ENCODE results near the gene PHF23.
A peak's percentile ranks its signal among the peaks of the same experiment; 100 is the strongest.
"Not testable (repeated sequence)": the region's sequence is repeated elsewhere in the genome, so short reads cannot be mapped to it uniquely, and the experiment has no call there.

The PHF23 gene

DNA sequence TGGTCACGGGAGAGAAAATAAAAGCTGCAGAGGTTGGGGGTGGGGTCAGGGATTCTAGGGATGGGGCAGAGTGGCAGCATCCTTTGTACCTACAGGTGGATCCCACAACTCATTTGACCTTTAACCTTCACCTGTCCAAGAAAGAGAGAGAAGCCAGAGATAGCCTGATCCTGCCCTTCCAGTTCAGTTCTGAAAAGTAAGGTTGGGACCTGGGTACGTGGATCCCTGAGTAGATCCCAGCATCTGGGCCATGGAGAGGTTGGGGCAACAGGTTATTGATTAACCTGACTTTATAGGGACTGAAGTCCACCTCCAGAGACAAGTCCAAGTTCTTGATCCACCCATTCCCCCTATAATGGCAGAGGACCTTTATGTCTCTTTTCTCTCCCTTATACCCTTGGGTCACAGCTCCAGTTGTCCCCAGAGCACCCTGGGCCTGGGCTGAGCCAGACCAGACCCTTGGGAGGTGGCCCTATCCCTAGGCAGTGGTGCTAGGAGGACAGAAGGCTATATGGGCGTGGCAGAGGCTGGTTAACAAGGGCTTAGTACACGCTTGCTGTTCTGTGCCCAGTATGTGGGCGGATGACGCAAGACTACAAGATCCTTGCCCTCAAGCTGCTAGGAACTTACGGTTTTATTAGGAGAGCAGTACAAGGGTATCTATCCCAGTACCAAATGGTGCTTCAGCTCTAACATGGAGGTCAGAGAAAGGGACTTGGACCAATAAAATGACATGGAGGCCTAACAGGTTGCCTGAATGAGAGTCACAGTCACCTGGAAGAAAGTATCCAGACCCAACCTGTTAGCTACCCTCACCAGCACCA, 19.7 kb upstream of the PHF23 start:
- no peak for DNase-seq

DNA sequence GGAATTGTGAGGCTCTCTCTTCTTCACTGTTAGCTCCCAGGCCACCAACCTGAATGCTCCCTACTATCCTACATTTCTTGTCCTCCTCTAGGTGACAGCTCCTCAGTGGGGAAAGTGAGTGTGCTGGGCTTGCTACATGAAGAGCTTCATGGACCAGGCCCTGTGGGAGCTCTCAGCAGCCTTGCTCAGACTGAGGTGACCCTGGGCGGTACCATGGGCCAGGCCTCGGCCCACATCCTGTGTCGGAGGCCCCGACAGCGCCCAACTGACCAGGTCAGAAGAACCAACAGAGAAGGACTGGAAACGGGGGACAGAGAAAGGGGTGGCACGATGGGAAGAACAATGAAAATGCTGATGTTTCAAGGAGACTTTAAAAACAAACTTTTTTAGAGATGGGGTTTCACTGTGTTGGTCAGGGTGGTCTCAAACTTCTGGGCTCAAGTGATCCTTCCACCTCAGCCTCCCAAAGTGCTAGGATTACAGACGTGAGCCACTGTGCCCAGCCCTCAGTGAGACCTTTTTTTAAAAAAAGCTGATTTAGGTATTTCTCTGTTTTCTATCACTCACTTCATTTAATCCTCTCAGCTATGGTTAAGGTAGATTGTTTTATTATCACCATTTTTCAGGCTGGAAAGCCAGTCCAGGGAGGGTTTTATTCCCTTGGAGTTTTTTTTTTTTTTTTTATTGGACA, 17.7 kb upstream of the PHF23 start:
- DNase-seq: no peak

DNA sequence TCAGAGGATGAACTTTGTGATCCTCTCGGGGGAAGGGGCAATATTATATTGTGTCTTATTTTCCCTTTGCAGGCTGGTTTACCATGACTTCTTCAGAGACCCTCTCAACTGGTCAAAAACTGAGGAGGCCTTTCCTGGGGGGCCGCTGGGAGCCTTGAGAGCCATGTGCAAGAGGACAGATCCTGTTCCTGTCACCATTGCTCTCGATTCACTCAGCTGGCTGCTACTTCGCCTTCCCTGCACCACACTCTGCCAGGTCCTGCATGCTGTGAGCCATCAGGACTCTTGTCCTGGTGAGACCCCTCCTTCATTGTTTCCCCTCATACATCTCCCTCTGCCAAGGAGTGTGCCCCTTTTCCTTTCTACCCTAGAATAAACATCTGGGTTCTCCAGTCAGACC, 15.3 kb upstream of the PHF23 start:
- DNase-seq: no peak

DNA sequence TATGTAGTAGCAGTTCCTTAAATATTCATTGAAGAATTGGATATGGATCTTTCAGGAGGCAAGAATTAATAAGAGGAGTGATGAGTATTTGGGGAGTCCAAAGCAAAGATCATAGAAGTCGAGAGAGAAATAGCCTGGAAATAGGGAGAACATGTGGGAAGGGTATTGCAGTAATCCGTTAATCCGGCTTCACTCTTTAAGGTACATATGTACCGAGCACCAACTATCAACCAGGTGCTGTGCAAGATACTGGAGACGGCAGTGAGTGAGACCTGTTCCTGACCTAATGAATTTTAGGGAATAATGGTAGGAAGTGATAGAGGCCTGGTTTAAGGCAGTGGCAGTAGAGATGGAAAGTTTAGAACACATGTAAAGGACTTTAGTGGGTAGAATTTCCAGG, 13.8 kb upstream of the PHF23 start:
- no peak for DNase-seq

DNA sequence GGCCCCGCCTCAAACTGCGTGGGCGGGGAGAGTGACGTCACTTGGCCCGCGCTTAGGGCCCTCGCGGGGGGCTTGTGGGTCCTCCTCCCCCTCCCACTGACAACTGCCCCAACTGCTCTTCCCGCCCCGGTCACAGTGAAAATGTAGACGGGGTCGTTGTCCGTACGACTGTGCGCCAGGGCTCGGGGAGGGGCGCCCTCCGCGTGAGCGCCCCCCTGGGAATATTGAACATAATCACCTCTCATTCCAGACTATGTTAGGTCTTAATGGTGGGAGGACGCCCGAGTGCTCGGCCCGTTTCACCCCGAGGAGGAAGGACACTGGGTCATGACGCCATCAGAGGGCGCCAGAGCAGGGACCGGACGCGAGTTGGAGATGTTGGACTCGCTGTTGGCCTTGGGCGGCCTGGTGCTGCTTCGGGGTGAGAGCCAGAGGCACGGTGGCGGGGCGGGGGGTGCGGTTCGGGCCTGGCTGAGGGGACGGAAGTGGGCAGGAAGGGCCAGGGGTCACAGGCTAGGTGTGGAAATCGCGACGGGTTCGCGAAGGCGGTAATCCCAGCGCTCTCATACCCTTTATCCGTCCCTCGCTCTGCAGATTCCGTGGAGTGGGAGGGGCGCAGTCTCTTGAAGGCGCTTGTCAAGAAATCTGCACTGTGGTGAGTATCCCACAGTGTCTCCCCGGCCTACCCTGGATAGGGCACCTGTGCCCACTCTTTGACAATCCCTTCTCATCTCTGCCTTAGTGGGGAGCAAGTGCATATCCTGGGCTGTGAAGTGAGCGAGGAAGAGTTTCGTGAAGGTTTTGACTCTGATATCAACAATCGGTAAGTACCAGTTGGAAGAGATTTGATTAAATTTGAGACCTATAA, 13.2 kb upstream of the PHF23 start, which contains the start of gene ELP5:
TSS of gene ELP5 (plus strand) at position 40 of the 868 bp plus-strand sequence. CDS start at position 376, 336 bp downstream.
- peak; percentile 94 for DNase-seq

DNA sequence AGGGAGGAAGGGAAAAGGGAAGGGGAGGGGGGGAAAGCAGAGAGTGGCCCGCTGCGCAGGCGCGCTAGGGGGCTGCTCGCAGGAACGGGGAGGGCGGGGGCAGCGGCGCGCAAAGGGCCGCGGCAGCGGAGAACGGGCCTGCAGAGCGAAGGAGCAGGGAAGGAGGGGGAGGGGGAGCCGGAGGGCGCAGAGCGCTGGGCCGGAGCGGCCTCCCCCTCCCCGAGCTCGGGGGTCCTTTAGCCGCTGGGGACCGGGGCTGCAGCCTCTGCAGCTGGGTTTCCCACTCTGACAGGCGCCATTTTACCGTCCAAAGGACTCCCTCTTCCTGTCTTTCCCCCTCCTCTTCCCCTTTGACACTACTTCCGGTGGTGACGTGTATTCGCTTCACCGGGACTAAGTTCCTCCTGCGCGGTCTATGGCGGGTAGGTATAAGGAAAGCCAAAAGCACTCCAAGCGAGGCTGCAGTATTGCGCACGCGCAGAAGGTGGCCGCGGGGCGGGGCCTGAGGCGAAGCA, 12.5 kb upstream of the PHF23 start, which contains the start of gene CTDNEP1:
TSS of gene CTDNEP1 (minus strand) at position 74 of the 515 bp plus-strand sequence. CDS start 438 bp downstream, outside the sequence.
- peak; percentile 100 for DNase-seq

DNA sequence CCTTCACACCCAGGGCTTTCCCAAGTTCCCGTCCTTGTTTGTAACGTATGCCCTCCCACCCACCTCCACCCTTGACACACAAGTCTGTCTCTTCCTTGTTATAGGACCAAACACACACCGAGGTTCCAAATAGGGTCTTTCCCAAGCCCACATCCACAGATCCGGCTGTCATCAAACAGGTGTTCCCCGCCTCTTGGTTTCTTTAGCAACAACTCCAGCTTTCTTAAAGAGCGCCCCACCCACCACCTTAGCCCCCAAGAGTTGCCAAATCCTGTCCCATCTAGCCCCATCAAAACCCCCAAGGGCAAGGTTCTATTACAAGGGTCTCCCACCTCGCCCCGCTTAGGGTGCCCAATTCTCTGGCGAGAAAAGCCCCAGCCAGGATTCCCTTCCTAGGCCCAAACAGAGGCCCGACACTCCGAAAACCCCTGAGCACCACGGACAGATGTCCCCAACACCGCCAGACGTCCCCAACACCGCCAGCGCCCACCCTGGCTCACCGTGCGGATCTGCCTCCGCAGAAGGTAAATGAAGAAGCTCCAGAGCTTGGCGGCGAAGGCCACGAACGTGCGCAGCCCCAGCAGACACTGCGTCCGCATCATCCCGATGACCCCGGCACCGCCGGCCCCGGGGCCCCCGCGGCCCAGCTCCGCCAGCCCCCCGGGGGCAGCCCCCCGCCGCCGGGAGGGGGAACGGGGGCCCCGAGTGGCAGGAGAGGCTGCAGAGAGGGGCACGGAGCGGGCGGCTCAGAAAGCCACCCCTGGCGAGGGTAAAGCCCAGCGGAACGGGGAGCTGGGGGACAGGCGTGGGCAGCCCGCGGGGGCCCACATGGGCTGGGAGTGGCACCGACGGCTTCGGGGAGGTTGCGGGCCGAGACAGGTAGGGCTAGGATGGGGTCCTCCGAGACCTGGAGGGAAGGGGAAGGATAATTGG, 11.7 kb upstream of the PHF23 start:
- no peak for DNase-seq

DNA sequence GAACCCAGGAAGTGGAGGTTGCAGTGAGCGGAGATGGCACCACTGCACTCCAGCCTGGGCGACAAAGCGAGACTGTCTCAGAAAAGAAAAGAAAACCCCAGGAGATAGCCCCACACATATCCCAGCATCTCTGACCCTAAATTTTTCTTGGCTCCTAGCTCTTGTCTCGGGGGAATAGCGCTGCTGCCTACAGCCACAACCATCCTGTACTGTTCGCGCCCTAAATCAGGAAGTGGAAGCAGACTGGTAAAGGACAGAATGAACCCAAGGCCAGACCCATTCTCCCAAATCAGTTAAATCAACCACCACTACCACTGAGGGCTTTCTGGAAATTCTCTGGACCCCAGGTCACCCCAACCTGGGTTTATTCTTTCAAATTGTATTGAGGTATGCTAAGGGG, 10.6 kb upstream of the PHF23 start:
- no peak for DNase-seq

DNA sequence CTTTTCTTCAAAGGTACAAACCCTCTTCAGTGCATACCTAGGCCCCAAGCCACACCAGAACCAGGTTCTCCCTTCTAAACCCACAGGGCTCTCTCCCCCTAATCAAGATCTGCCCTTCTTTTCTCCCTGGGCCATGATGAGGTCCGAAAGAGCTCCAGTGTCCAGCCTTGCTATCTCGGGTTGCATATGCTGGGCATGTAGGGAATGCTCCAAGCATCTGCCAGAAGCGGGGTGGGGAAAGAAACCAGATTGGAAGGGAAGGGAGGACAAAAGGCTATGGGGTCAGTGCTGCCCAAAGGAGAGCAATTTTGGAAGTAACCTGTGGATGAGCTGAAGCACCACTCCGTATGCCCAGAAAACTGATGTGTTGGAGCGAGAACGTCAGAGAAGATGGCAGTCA, 10.0 kb upstream of the PHF23 start:
- DNase-seq: no peak

DNA sequence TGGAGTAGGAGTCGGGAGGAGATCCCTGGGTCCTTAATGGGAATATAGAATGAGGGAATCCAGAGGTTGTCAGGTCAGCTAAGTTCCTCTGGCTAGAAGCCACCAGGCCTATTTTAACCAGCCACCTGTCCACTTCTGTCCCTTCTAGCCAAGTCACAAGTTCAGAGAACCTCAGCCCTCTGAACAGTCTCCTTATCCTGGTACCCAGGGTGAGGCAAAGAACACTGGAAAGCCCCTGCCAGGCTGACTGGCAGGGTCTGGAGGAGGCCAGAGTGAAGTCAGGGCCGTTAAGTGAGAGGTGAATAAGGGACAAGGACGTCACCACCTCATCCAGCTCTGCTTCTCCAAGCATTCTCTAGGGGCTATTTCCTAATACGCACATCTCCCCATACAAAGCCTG, 9.5 kb upstream of the PHF23 start:
- DNase-seq: no peak

DNA sequence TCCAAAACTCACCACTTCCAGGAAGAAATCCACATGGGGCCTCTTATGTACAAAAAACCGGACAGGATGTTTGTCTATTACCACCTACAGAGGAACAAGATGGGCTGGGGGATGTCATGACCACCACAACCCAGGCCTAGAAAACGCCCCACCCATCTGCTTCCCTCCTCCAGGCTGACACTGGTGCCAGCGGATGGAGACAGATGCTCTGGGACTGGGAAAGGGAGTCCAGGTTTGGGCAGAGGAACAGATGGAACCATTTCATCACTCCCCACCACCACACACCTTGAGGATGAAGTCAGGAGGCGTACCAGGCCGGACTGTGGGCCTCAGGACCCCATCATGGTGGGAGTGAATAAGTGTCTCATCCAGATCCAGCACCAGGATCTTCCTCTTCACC, 7.5 kb upstream of the PHF23 start:
- DNase-seq: no peak

DNA sequence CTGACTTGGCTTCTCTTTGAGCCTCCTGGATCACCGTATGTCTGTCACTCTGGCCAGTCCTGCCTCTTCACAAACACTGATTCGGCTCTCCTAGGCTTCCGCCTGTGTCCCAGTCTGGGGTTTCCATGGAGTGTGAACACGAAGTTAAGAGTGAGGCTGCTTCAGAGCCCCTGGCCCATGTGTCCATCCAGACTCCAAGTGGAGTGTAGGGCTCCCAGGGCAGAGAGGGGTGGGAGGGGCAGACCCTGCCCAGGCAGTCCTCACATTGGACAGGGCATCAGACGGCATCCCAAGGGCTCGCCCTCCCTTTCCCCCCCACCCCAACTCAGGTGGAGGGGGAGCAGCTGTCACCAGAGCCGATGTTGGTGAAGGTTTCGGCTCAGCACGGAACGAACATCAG, 4.6 kb upstream of the PHF23 start:
- not testable (repeated sequence) for DNase-seq

DNA sequence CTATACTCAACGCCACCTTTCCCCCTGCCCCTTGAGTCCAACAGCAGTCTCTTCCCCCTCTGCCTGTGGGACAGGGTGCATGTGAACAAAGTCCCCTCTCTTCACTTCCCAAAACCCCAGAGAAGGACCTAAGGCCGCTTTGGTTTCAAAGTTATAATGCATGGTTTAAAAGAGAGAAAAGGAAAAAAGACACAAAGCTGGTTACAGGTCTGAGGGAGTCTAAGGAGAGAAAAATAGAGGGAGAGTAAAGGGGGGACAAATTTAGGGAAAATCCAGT, 4.1 kb upstream of the PHF23 start:
- DNase-seq: no peak

DNA sequence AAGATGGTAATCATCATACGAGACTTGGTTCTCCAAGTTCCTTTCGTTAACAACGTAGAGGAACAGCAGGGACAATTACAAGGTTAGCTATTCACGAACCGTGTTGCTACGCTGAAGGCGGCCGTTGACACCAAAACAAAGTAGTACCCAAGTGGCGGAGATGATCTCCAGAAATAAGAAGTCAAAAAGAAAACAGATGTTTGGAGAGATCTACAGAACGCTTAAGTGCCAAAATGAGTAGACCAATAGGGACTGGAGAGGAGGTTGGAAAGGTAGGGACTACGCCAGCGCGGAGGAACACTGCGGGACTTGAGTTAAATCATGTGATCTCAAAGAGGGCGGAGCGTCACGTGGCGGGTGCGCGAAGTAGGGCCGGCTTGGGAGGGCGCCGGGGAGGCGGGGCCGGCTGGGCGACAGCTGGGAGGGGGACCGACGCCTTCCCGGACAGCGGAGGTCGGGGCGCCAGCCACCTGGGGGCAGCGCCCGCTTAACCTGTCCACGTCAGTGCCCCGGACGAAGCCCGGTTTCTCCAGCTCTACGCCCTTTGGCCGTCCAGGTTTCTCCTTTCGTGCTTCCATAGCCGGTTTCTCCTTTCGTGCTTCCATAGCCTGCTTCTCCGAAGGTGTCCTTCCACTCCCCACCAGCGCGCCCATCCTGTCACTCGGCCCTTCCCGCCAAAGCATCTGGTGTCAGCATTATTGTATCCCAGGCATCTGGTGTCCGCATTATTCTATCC, 3.6 kb upstream of the PHF23 start:
- peak; percentile 91 for DNase-seq

DNA sequence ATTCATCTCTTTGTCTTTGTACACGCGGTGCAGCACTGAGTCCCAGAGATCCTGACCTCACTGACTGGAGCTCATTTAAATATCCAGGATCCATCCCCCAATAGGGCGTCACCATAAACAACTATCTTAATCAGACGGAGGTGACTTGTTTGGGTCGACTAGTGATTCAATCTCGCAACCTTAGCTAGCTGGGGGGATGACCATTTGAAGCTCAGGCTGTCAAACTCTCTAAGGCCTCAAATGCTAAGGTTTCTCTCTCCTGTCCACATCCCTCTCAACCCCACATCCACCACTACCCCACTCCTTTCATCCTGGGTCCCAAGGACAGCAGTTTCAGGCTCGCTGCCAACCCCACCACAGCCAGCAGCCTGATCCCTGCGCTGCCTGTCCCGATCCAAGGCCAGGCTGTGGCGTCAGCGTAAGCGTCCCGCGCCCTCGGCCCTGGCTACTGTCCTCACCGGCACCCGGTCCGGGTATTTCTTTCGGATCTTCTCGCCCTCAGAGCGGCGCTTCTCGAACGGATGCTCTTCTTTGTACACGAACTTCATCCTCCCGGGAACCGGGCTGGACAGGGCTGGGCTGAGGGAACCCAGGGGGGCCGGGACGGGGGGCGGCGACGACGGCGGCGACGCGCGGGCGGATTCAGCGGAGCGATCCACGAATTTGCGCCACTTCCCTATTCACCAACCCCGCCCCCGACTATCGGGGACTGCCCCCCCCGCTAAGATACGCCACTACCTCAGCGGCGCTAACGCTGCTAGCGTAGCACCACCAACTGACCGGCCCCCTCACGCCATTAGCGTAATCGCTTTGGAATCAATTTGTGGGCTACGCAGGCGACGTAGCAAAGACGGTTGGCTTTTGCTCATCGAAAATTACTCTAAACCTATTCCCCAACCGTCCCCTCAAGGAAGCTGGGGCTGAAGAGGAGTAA, 2.8 kb upstream of the PHF23 start, which contains the start of gene GABARAP:
TSS of gene GABARAP (minus strand) at position 667 of the 934 bp plus-strand sequence. CDS start at position 548, 119 bp downstream.
- peak; percentile 90 for DNase-seq

DNA sequence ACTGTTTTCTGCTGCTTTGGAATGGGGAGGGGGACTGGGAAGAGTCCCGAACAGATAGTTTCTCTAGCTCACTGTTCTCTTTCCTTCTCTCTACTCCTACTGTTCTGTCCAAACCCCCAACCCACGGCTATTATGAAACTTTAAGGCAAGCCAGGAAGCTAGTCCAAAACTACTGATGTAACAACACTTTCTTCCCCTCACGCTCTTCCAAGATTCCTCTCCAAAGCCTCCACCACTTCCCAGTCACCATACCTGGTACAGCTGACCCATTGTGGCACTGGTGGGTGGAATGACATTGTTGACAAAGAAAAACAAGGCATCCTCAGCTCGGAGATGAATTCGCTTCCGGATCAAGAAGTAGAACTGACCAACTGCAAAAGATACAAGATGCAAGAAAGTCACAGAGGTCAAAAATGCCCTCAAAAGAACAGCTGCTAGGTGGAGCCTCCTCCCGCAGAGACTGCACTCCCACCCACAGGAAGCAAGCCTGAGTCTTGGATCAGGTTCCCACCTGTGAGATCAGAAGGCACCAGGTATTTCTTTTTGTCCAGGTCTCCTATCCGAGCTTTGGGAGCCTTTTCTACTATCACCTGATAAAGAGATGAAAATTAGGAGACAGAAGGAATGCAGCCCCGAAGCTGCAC, 2.0 kb upstream of the PHF23 start:
- no peak for DNase-seq

DNA sequence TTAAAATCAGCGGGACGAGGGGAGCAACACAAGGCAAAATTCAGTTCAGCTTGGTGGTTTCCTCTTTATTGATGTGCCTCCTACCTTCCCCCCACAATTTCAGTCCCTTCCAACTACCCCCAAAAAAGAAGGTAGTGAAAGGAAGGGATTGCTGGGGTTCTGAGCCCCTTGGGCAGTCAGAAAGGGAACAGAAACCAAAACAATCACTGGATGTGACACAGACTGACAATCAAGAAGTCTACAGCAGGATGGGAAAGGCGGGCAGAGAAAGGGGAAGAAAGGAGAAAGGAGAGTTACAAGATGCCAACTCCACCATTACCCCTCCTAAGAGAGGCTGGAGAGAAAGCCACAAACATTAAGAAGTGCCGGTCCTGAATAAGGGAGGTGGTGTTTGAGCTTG, 1.1 kb upstream of the PHF23 start:
- no peak for DNase-seq

DNA sequence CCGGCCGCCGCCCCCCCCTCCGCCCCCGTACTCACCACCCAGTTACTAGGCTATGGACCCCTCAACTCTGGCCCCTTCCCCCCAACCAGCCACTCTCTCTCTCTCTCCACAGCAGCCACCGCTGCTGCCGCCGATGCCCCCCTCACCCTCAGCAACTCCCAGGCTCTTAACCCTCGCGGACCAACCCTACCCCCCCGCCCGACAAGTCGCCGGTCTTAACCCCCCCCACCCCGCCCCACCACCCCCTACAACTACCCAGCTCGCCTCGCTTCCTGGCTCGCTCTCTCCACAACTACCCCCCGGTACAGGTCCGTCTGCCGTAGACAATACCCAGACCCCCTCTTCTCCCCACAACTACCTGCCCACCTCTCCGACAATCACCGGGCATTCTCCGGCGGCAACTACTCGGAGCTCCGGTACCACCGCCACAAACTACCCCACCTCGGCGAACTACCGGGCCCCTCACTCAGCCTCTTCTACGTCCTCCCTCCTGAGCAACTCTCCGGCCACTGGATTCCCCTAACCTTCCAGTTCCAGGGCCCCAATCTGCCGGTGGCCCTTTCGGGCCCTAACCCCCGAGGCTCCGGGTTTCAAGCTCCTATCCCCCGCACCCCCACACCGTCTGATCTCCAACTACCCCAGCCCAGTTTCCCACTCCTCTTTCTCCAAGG, 702 bp downstream of the PHF23 start:
- DNase-seq: no peak

Data from activated CD4-positive, alpha-beta T cell treated with anti-CD3 and anti-CD28 coated beads, Interleukin-2, amount 50 U/mL, for 16 hours (primary cell).